GDM1 (cell line): Measurements from ENCODE around the gene GRIN2A.

Experiments used
- DNase-seq: peaks from one replicate; lab custom pipeline; 2025; lab: John Stamatoyannopoulos, UW

The GRIN2A gene

DNA sequence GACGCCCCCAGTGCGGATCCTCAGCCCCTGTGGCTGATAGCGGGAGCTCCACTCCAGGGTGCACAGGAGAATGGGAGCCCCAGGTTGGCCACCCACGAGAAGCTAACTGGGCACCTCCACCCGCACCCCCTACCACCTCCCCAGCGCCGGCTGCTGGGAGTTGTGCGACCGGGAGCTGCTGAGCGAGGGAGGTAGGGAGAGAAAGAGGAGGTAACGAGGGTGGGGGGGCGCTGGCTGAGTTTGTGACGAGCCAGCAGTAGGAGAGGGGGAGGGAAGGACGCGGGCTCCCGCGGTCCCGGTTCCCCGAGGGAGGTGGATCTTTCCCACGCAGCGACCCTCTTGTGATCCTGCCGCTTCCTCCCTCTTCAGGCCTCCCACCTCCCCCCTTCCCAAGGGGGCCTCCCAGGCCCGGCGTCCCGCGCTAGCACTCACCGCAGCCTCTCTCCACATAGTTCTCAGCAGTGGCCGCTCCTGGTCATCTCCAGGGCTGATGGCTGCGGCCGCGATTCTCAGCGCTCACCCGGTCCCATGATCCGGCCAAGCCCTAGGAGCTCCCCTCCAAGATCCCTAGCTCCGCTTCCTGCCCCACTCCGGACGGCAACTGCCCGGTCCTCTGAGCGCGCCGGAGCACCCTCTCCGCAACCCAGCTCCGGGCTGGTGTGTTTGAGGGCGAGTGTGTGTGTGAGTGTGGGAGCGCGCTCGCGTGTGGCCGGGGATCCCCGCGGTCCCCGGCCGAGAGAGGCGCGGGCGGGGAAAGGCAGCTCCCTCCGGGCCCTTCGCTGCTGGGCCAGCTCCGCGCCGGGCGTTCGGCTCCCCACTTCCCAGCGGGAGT, at the start of gene GRIN2A:
Gene GRIN2A, minus strand, starts transcription at position 207 of the 832 bp plus-strand sequence. CDS start 2,017 bp downstream, outside the sequence.
- DNase-seq: no peak

DNA sequence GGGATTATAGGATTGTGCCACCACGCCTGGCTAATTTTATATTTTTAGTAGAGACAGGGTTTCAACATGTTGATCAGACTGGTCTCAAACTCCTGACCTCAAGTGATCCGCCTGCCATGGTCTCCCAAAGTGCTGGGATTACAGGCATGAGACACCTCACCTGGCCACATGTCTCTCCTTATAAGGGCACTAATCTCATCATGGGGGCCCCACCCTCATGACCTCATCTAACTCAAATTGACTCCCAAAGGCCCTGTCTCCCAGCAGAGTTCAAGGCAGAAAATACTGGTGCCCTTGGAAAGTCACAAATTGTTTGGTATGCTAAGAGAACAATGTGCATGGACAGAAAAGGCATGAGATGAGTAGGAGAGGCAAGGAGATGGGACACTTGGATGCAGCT, 49.3 kb upstream of the GRIN2A start:
- no peak for DNase-seq

DNA sequence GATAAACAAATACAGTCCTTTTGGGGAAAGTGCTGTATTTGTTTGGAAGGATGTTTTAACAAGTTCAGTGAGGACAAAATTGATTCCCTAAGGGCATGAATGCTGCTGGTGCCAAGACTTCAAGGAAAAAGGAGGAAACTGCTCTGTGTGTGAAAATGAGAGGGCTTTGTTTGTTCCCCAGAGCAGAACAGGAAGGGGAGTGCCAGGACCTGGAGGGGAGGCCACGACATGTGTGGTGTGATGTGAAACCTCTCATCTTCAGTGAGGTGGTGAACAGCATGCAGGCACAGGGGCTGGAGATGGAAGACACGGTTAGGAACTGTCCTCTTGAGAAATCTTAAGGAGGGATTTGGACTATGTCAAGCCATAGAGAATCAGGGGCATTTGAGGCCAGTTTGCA, 46.6 kb upstream of the GRIN2A start:
- no peak for DNase-seq

DNA sequence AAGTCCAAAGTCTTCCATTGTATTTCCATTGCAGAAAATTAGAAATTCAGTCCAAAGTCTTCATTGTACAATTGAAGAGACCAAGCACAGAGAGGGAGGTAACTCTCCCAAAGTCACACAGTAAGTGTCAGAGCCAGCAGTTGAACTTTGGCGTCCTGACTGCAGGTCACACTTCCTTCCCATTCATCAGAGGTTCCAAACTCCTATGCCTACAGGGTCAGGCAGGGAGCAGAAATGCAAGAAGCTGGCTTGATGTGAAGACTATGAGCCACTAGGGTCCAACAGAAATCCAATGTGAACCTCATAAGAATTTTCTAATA, 44.7 kb upstream of the GRIN2A start:
- no peak for DNase-seq

DNA sequence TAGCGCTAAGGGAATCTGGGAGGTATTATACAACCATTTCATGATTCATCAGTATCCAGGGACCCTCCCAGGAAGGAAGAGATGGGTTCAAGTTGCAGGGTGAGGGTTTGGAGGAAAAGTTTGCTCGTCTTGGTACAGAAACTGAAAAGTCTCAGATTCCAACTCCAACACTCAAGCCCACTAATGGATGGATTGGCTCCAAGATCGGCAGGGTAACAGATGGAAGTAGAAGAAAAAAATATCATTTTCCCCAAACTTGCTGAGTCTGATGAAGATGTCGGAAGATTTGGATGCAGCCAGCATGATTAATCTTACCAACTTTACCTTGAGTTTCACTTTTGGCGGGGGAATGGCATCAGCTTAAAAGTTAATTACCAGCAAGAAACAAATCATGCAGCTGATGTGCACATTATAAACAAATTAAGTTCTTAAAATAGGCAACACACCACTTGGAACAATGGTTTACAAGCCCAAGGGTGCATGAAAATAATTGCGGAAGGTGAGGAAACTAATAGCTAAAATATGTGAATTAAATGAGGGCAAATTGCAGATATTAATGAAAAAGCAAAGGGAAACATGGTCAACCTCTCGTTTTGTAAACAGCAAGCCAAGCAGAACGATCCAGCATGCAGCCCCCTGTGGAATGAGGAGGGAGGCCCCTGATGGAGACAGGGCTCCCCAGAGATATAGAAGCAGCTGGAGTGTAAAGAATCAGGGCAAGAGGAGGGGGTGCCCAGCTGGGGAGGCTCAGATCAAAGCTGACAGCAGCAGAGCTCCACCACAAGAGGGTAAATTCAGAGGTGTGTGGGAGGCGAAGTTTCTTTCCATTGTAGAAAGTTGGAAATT, 44.1 kb upstream of the GRIN2A start:
- no peak for DNase-seq

DNA sequence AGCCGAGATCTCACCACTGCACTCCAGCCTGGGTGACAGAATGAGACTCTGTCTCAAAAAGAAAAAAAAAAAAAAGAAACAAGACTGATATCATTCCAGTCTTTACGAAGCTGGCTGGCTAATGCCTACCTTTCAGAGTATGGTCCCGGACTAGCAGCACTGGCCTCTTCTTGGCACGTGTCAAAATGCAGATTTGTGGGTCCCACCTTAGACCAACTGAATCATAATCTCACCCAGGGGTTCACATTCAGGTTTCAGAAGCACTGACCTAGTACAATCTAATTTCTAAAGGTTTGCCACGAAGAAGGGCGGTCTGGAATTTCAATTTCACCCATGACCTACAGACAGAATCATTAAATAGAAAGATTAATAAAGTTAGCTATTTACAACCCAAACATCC, 43.4 kb upstream of the GRIN2A start:
- DNase-seq: no peak

DNA sequence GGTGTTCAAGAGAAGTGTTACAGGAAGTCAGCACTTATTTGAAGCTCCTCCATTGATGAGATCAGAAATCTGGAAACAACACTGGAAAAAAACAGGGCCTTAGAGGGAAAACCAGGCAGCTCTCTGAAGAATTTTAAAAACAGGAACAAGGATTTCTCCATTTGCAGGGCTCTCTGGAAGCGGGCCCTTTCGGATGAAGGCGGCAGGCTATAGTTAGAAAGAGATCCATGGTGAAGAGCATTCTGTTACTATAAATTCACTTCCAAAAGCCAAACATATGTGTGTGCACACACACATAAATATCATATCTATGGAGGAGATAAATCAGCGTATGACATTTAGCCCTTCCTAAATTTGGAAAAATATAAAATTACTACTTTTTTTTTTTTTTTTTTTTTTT, 42.6 kb upstream of the GRIN2A start:
- no peak for DNase-seq

DNA sequence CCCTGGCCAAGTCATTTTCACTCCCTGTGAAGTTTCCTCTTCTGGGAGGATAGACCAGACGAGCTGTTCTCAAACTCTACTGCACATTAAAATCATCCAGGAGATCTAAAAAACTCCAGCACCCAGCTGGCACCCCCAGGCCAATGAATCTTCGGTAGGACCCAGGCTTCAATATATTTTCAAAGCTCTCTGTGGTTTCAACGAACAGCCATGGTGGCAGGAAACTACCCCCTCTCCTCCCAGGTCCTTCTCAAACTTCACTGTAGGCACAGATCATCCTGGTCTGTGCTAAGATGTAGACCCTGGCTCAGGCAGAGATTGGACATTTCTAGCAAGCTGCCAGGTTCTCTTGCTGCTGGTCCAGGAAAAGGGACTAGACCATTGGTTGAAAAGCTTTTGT, 38.7 kb upstream of the GRIN2A start:
- no peak for DNase-seq

DNA sequence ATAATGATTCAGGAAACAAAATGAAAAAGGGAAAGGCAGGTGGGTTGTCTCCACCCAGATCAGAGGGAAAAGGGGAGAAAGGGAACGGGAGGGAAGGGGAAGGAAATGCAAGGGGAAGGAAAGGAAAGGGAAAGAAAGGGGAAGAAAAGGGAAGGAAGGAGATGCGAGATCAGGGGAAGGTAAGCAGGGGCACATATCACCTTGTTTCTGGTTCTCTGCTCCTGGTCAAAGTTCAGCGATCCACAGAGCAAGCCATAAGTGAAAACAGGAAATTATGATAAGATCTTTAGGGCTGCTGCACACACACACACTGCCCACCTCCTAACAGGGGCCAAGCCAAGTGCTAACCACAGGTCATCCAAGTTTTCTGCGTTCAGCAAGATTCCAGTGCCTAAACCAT, 37.5 kb upstream of the GRIN2A start:
- no peak for DNase-seq

DNA sequence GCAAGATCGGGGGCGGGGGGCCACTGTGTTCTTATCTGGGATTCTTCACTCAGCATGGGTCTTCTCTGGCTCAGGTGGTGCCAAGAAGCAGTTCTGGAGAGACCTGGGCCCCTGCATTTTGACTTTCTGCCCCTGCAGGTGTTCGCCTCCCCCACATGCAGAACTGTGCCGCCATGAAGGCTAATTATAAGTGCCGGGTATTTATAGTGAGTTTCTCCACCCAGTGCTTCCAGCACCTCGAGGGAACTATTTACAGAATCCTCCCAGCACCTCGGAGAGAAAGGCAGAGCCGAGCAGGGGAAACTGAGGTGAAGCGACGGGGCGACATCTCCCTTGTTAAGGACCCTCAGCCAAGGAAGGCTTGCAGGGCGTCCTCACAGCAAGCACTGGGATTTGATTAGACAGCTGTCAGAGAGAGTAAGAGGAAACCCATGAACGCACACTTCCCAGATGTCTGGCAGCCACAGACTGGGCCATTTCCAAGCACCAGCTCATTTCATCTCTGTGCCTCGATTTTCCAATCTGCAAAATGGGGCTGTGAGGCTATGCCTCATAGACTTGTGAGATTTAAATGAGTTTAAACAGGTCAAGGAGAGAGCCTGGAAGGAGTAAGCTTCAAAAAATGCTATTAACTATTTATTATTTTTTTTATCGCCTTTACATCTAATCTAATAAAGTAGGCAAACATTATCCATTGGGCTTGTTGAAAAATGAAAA, 36.4 kb upstream of the GRIN2A start:
- DNase-seq: no peak

DNA sequence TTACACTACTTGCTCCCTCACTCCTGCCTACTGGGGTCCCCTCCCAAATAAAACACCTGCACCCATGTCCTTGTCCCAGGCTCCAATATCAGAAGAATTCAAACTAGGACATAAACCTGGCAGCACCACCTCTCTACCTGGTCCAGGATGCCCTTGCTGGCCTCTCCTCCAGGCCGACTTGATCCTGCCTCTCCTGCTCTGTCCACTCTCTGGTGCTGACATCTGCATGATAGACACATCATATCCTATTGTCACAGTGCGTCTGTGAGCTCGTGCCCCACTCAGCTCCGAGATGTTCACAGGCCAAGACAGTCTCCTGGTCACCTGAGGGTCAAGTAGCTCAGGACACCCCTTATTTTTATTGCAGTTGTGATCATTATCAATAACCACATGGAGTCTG, 31.5 kb upstream of the GRIN2A start:
- no peak for DNase-seq

DNA sequence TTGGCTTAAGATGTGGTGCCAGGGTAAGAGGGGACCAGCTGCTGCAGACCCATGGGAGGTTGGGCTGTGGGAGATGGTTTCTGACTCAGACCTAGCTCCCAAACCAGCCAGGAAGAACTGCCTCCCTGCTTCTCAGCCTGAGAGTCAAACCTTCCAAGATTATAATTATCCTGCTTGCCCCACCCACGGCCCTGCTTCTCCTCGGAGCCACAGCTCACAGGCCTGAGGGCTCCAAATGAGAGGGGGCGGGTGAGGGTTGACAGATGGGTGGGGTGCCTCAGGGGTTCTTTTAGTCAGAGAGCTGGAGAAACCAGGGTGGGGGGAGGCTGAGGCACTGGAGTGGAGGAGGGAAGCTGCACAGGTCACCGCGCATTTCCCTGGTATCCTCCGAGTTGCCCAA, 28.7 kb upstream of the GRIN2A start:
- no peak for DNase-seq

DNA sequence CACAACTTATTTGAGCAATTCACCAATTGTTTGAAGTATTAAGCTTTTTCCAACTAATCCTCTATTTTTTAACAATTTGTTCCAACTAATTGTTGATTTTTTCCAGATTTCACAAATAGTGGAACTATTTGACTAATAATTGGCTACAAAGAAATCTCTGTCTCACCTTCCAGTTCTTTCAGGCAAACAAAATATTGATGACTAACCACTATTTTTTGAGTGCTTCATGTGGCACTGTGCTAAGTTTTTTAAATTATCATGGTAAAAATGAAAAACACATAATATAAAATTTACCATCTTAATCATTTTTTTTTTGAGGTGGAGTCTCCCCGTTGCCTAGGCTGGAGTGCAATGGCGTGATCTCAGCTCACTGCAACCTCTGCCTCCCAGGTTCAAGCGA, 24.6 kb upstream of the GRIN2A start:
- no peak for DNase-seq

DNA sequence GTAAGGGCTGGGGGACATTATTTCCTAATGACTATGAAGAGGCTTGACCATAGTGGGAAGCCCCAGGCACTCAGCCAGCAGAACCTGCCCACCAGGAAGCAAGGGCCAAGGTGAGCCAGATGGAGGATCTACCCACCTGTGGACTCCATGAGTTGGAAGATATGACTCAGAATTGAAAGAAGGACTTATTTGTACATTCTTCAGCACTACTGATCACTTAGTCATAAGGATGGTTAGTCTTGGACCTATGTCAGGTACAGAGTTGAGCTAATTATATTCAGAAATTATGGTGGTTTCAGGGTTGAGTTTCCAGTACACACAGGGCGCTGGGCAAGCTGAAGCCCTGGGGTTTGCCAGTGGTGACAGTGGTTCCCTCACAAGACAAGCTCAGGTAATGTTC, 24.0 kb upstream of the GRIN2A start:
- DNase-seq: no peak

DNA sequence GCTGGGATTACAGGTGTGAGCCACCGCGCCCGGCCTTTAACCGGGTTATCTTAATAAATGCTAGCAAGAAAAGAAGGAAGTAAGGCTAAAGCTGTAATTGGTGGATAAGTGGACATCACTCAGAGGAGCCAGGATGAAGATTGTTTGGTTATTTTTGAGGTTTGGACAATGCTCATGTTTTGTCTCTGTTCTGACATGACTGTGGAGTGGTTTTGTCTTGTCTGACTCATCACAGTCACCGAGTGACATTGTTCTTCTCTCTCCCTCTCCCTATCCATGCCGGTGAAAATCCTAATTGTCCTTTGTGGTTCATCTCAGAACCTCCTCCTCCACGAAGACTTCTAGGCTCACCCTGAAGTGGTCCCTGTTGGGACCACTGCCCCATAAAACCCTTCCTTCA, 23.5 kb upstream of the GRIN2A start:
- DNase-seq: no peak

DNA sequence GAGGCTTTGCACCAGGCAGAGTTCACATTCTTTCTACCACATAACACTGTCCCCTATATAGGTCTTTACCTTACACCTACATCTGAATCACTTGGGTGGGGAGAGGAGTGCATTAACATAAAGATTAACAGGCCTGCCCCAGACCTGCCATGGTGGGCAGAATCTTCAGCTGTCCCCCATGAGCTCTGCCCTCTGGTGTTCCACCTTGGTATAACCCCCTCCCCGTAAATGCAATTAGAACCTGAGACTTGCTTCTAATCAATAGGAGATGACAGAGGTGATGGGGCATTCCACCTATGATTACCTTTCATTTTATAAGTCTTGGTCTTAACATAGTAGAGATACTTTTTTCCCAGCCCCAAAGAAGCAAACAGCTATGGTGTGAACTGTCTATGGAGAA, 20.4 kb upstream of the GRIN2A start:
- DNase-seq: no peak

DNA sequence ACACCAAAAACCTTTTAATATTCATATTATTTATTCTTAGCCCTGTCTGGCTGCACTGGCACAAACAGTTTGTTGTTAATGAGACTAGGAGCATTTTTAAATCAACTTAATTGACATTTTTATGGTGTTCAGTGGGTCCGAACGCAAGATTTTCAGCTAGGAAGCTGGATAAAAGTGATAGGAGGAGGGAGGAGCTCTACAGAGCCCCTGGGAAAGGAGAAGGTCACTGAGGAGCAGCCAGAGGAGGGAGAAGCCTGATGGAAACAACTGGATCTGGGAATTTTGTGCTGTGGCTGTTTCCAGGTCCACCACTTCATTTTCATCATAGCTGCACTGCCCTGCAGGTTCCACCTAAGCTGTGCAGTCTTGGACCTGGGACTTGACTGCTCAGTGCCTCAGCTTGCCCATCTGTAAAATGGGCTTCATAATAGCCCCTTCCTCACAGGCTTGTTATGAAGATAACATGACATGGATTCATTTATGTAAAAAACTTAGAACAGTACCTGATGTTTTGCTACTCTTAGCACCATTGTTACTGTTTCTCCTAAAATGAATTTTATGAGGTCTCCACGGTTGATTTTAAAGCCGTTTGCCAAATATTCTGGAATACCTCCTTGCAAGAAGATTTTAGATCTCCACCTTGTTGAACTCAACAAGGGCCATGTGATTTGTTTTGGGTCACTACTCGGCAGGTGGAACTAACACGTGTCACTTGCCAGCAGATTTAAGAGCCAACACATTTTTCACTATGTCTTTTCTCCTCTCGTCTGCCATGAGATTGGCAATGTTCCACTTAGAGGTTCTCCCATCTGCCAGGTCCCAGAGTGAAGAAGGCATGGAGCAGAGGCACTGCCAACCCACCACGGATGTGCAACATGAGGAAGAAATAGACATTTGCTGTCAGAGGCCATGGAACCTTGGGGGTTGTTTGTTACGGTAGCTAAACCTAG, 18.7 kb upstream of the GRIN2A start:
- DNase-seq: no peak

DNA sequence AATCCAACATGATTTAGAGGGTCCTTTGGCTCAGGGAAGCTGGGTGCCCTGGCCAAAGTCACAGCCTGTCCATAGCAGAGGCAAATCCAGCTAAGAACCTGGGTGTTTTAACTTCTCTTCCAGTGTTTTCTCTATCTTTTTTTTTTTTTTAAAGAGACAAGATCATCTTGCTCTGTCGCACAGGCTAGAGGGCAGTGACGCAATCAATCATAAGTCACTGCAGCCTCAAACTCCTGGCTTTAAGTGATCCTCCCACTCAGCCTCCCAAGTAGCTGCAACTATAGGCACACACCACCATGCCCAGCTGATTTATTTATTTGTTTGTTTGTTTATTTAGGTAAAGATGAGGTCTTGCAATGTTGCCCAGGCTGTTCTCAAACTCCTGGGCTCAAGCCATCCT, 14.8 kb upstream of the GRIN2A start:
- DNase-seq: no peak

DNA sequence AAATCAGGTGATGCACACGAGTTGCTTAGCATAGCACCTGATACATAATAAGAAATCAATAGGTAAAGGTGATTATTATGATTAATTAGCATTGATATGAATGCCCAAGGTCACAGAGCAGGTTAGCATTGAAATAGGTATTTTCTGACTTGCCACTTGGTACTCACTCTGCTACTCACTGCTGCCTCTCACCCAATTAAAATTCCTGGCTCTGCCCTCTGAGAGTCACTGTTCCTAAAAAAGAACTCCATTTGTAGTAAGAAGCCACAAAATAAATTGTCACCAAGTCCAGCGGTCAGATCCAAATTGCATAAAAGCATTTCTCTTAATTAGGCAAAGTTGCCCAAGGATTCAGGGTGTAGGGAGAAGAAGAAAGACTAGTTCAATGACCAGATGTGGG, 8.9 kb upstream of the GRIN2A start:
- no peak for DNase-seq

DNA sequence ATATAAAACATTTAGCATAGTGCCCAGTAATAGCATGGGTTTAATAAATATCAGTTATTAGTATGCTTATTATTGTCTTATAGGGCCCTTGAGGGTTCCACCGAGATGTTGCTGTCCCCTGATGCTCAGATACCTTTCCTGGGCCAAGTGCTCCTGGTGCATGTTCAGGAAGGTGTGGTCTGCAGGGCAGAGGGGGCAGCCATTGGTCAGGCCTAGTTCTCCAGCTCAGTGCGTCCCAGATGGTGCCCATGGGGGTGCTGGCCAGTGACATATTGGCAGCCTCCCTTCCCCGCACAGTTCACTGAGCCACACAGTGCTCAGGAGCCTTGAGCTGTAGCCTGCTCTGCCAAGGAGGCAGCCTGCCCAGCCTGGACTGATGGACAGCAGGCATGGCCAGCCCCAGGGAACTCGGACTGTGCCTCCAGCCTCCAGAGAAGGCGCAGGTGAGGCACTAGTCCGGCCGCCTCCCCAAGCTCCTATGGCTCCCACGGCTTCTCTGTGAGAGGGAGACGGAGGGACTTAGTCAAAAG, 7.7 kb upstream of the GRIN2A start:
- no peak for DNase-seq

DNA sequence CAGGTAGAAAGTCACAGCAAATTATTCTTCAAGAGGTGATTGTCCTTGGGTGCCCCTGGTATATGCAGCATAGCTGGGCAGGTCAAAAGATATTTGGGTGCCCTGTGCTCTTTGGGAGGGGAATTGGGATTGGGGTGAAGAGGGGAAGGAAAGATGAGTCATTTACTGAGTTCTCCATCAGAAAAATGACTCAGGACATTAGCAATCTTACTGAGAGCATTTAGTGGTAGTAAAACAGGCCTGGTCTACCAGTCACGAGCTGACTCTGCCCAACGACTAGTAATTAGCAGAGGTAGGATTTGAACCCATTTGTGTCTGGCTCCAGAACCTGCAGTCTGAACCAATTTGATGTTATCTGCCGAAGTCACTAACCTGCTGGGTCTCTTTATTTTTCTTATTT, 6.0 kb upstream of the GRIN2A start:
- DNase-seq: no peak
